HG03354 (cell line): Measurements from ENCODE around the gene FNIP2.
"Not testable (repeated sequence)": the region's sequence is repeated elsewhere in the genome, so short reads cannot be mapped to it uniquely, and the experiment has no call there.

Experiments
- ATAC-seq: cut with Tn5 transposase; IDR thresholded peaks from one replicate; pipeline ENCODE4 v1.9.1; 2021; ENCODE audit warnings: mild to moderate bottlenecking; ENCODE audit not compliant: unreplicated experiment, poor library complexity, severe bottlenecking

Gene FNIP2

DNA sequence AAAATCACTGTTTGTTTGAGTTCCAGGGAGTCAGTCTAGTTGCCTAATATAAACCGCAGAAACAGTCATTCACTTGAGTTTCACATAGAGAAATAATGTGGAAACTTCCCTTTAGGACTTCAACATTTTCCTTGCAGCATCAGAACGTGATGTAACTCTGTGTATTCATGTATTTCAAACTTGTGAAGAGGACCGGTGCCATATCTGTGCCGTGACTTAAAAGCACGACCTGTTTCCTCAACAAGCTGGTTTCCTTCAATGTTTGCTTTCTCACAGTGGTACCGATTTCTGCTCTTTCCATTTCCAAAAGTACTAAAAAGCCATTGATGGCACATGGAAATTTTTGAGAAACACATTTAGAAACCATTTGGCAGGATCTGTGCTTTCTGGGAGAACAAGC, 167.4 kb downstream of the FNIP2 start:
- ATAC-seq: no peak

GRCh38 chr4:158938220-158939044, 169.6 kb downstream of the FNIP2 start:
- ATAC-seq: no peak

DNA sequence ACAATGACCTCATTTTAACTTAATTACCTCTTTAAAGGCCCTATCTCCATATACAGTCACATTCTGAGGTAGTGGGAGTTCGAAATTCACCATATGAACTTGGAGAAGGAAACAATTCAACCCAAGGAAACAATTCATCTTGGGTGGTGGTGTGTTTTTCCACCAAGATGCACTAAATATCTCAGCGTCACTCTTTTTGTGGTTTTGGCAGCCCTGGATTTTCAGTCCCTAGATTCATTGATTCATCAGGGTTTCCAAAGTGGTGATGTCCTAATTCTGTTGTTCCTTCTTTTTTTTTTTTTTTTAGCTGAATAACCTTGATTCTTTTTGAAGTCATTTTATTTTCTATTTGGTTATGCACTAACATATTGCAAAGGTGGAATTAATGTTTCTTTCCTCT, 171.4 kb downstream of the FNIP2 start:
- no peak for ATAC-seq

DNA sequence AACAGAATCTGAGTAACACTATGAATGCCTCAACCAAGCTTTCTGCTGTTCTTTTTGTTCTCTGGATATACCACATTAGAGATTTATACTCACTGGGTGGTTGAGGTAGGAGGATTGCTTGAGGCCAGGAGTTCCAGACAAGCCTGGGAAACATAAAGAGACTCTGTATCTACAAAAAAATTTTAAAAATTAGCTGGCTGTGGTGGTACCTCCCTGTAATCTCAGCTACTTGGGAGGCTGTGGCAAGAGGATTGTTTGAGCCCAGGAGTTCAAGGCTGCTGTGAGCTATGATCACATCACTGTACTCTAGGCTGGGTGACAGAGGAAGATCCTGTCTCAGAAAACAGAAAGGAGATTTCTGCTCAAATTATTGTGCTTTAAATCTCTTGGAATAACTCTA, 172.5 kb downstream of the FNIP2 start:
- no peak for ATAC-seq

- ATAC-seq: no peak
Observed at GRCh38 chr4:158941895-158942294, 173.1 kb downstream of the FNIP2 start.

DNA sequence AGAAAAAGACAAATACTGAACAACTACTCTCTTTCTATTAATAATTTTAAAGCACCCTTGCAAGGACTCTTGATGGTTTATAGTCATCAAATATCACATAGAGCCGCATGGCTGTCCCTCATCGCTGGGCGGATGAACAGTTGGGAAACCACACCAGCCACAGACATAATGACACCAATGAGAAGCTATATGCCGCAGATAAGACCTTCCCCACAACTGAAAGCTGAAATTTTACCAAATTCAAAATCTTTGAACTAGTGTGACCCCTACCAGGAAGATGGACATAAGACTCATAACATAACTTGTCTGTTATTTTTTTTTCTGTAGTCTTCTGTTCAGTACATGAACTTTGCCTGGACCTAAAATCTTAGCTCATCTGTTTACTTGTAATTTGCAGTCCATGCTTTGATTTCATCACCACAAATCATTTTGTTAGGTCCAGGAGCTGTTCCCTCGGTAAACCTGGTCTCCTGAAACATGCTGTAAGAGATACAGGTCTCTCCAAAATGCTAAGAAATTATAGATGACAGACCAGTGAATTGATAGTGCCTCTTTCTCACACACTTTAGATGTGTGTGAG, 176.8 kb downstream of the FNIP2 start:
- no peak for ATAC-seq

GRCh38 chr4:158946825-158947224, 178.0 kb downstream of the FNIP2 start:
- no peak for ATAC-seq

DNA sequence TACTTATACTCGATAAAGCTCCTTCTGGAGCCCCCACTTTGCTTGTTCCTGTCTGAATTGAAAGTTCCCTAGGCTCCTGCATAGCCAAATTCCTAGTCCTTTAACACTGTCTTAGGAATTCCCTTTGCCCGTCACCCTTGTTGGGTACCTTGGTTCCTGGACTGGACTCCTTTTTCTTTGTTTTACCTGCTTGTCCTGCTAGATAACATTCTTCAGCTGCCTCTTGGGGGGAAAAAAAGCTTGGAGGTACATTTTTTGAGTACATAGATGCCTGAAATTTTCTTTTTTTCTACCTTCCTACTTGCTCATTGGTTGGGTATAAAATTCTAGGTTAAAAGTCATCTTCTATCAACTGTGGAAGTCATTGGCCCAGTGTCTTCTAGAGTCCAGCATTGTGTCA, 179.2 kb downstream of the FNIP2 start:
- ATAC-seq: no peak

DNA sequence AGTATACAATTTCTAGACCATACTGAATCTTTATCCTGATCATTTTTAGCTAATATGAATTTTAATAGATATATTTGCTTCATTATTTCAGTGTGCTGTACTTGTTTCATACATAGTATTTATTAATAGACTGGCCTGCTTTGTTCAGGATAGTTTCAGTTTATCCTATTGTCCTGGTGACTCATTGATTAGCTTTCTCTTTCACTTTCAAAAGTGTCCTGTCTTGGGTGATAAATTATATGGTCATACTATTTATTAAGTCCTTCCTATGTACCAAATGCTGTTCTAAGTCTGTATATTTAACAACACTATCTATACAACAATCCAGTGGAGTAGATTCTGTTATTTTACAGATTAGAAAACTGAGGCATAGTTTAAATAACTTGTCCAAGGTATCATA, 180.3 kb downstream of the FNIP2 start:
- peak; percentile 85 for ATAC-seq

DNA sequence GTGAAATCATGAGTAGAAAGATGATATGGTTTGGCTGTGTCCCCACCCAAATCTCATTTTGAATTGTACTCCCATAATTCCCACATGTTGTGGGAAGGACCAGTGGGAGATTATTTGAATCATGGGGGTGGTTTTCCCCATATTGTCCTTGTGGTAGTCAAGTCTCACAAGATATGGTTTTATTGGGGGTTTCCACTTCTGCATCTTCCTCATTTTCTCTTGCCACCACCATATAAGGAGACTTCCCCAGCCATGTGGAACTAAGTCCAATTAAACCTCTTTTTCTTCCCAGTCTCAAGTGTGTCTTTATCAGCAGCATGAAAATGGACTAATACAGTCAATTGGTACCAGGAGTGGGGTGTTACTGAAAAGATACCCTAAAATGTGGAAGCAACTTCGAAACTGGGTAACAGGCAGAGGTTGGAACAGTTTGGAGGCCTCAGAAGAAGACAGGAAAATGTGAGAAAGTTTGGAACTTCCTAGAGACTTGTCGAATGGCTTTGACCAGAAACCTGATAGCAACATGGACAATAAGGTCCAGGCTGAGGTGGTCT, 183.5 kb downstream of the FNIP2 start:
- ATAC-seq: not testable (repeated sequence)

DNA sequence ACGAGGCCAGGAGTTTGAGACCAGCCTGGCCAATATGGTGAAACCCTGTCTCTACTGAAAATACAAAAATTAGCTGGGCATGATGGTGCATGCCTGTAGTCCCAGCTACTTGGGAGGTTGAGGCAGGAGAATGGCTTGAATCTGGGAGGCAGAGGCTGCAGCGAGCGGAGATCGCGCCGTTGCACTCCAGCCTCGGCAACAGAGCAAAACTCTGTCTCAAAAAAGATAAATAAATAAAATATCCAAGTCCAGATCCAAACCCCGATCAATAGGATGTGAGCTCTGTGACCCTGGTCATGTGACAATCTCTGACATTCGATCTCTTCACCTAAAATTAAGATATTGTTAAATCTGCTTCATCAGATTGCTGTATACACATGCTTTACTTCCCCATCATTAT, 187.5 kb downstream of the FNIP2 start:
- ATAC-seq: not testable (repeated sequence)

GRCh38 chr4:158956918-158957317, 188.1 kb downstream of the FNIP2 start:
- not testable (repeated sequence) for ATAC-seq
